Suprapubic skin (tissue), 4 donors: ENCODE results near the gene TBXAS1.

ENCODE experiments used
- POLR2A ChIP-seq, 2 donors: fragments of 450-650 bp; IDR thresholded peaks; one replicate each; pipeline ENCODE4 v1.6.1; 2017; ENCODE audit warnings: antibody characterized with exemption in 2 of 2, mild to moderate bottlenecking in 2 of 2, moderate library complexity in 2 of 2
- POLR2AphosphoS5 ChIP-seq, 3 donors: sonication (generic); formaldehyde crosslinking; IDR thresholded peaks; one replicate each; pipeline ENCODE4 v1.6.1; 2017; ENCODE audit warnings: antibody characterized with exemption in 3 of 3
- TF ChIP-seq, protein P1 (sequence below), 2 donors: fragments of 200-600 bp in 1 of 2; fragments of 450-650 bp in 1 of 2; sonication (generic) in 1 of 2; IDR thresholded peaks; one replicate each; pipeline ENCODE4 v1.5.1; 2016 to 2019; ENCODE audit warnings: antibody characterized with exemption in 2 of 2, mild to moderate bottlenecking in 1 of 2, moderate library complexity in 1 of 2

DNA sequence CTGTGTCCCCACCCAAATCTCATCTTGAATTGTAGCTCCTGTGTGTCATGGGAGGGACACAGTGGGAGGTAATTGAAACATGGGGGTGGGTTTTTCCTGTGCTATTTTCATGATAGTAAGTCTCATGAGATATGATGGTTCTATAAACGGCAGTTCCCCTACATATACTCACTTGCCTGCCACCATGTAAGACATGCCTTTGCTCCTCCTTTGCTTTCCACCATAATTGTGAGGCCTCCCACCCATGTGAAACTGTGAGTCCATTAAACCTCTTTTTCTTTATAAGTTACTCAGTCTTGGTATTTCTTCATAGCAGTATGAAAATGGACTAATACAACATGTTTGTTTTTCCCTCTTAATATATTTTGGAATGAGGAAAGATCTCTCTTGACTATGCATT lies 24.5 kb upstream of the TBXAS1 start:
- TF ChIP-seq, protein P1, sequence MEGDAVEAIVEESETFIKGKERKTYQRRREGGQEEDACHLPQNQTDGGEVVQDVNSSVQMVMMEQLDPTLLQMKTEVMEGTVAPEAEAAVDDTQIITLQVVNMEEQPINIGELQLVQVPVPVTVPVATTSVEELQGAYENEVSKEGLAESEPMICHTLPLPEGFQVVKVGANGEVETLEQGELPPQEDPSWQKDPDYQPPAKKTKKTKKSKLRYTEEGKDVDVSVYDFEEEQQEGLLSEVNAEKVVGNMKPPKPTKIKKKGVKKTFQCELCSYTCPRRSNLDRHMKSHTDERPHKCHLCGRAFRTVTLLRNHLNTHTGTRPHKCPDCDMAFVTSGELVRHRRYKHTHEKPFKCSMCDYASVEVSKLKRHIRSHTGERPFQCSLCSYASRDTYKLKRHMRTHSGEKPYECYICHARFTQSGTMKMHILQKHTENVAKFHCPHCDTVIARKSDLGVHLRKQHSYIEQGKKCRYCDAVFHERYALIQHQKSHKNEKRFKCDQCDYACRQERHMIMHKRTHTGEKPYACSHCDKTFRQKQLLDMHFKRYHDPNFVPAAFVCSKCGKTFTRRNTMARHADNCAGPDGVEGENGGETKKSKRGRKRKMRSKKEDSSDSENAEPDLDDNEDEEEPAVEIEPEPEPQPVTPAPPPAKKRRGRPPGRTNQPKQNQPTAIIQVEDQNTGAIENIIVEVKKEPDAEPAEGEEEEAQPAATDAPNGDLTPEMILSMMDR (IDR thresholded peaks at IDR 0.05) = no peak
- TF ChIP-seq POLR2A (IDR thresholded peaks at IDR 0.05) (no peak), POLR2AphosphoS5 (IDR thresholded peaks at IDR 0.05) (no peak)
